Measurements from ENCODE around the gene LAMC3. TPM values are rescaled to one million over a fixed set of nuclear protein-coding genes. Genes with fewer than 3 reads are reported as not detected.

LAMC3 gene
- total and polyA plus RNA-seq, 9 of the 15 experiments (the other 6 are each of a cell fraction or from before 2014, with no cell fraction given), result 0.10 TPM; not detected in 8

DNA sequence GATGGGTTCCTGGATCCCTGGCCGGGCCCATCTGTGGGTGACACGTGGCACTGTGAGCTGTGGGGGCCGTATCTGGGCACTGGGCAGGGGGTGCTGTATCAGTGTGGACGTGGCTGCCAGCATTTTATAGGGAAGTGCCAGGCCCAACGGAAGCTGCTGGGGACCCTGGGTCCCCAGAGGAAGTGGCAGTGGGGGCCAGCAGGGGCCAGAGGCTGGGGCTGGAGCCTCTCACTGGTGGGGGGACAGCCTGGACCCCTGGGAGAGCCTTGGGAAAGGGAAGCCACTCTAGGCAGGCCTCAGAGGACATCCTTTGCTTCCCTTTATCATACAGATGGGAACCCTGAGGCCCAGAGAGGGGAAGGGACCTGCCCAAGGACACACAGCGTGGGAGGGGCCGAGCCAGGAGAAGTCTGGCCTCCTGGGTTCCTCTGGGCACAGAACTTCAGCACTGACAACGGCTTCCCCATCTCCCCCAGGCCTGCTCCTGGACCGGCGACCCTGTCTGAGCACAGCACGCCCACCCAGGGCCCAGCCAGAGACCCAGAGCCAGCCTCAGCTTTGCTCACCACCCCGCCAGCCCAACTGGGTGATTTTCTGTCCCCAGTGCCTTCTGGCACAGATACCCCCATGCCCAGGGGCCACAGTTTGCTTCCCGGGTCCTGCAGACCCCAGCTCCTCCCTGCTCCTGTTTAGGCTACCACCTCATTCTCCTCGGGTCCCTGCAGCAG, 15.5 kb upstream of the LAMC3 start:
- CTCF ChIA-PET (ENCODE audit: low intra/inter-chr PET ratio), result interaction anchor here (0.6 to 1.3 kb wide), 2 partner anchors 127 to 218 kb away, joined by 3 read pairs; no protein-coding TSS in a partner anchor
- TF ChIP-seq ZNF232 (CRISPR knock-in tag; IDR thresholded peaks at IDR 0.05), result no peak
- no peak for TF ChIP-seq EP300 (IDR thresholded peaks at IDR 0.05; ENCODE audit: low read length)
- TF ChIP-seq, protein P1, sequence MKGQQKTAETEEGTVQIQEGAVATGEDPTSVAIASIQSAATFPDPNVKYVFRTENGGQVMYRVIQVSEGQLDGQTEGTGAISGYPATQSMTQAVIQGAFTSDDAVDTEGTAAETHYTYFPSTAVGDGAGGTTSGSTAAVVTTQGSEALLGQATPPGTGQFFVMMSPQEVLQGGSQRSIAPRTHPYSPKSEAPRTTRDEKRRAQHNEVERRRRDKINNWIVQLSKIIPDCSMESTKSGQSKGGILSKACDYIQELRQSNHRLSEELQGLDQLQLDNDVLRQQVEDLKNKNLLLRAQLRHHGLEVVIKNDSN (CRISPR knock-in tag; IDR thresholded peaks at IDR 0.05), result no peak
- TF ChIP-seq MEIS2 (IDR thresholded peaks at IDR 0.05; ENCODE audit: partially characterized antibody), result no peak
- TF ChIP-seq, protein P2, sequence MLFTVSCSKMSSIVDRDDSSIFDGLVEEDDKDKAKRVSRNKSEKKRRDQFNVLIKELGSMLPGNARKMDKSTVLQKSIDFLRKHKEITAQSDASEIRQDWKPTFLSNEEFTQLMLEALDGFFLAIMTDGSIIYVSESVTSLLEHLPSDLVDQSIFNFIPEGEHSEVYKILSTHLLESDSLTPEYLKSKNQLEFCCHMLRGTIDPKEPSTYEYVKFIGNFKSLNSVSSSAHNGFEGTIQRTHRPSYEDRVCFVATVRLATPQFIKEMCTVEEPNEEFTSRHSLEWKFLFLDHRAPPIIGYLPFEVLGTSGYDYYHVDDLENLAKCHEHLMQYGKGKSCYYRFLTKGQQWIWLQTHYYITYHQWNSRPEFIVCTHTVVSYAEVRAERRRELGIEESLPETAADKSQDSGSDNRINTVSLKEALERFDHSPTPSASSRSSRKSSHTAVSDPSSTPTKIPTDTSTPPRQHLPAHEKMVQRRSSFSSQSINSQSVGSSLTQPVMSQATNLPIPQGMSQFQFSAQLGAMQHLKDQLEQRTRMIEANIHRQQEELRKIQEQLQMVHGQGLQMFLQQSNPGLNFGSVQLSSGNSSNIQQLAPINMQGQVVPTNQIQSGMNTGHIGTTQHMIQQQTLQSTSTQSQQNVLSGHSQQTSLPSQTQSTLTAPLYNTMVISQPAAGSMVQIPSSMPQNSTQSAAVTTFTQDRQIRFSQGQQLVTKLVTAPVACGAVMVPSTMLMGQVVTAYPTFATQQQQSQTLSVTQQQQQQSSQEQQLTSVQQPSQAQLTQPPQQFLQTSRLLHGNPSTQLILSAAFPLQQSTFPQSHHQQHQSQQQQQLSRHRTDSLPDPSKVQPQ (CRISPR knock-in tag; IDR thresholded peaks at IDR 0.05; ENCODE audit: borderline replicate concordance), result no peak
- TF ChIP-seq ZNF584 (CRISPR knock-in tag; IDR thresholded peaks at IDR 0.05; ENCODE audit: low read depth), result no peak
- TF ChIP-seq ZNF561 (CRISPR knock-in tag; conservative IDR thresholded peaks at IDR 0.05), result no peak
- no peak for TF ChIP-seq MAFF (IDR thresholded peaks at IDR 0.05; ENCODE audit: low read length)
- TF ChIP-seq ZNF79 (CRISPR knock-in tag; IDR thresholded peaks at IDR 0.05; ENCODE audit: low read depth), result no peak
- TF ChIP-seq RUNX1 (IDR thresholded peaks at IDR 0.05; ENCODE audit: low read depth), result no peak
- TF ChIP-seq MTA1 (IDR thresholded peaks at IDR 0.05; ENCODE audit: borderline replicate concordance), result no peak
- no peak for TF ChIP-seq BACH1 (tag; IDR thresholded peaks at IDR 0.05)
- TF ChIP-seq TAF15 (IDR thresholded peaks at IDR 0.05; ENCODE audit: low read depth, low read length), result no peak
- TF ChIP-seq, protein P3, sequence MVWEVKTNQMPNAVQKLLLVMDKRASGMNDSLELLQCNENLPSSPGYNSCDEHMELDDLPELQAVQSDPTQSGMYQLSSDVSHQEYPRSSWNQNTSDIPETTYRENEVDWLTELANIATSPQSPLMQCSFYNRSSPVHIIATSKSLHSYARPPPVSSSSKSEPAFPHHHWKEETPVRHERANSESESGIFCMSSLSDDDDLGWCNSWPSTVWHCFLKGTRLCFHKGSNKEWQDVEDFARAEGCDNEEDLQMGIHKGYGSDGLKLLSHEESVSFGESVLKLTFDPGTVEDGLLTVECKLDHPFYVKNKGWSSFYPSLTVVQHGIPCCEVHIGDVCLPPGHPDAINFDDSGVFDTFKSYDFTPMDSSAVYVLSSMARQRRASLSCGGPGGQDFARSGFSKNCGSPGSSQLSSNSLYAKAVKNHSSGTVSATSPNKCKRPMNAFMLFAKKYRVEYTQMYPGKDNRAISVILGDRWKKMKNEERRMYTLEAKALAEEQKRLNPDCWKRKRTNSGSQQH (CRISPR knock-in tag; IDR thresholded peaks at IDR 0.05), result no peak
- TF ChIP-seq SETDB1 (IDR thresholded peaks at IDR 0.05; ENCODE audit: low read length), result no peak
- no peak for TF ChIP-seq PHTF2 (CRISPR knock-in tag; IDR thresholded peaks at IDR 0.05)

More for the DNA sequence above, 15.5 kb upstream of the LAMC3 start:
- H3K9me1 ChIP-seq (ENCODE audit: control insufficient read depth, insufficient read depth, low read length), result peaks cover 9% of the 10 kb centered on the region
- intact Hi-C loops (cut with micrococcal nuclease) (no loop called here), in situ Hi-C loops (cut with MboI) (loop anchor here (25.0 kb wide), 1 partner anchor 281 kb away; no protein-coding TSS in a partner anchor)
- no peaks in the 10 kb centered on the region for H3K36me3 ChIP-seq (ENCODE audit: control insufficient read depth, insufficient read depth, low read length)
- no peak overlapping the region for H3K4me2 ChIP-seq (ENCODE audit: insufficient read depth, low read length)
- no peak overlapping the region for H2AFZ ChIP-seq (ENCODE audit: low read depth, low read length)
- H3K9ac ChIP-seq (ENCODE audit: insufficient read depth in 1 of 2, low read depth in 2 of 2, low read length in 2 of 2), result peak overlapping the region in 1 of 2 experiments; percentile 1; a peak in 1 of 4 replicates
- ATAC-seq (no peak), FAIRE-seq (no peak), DNase-seq (ENCODE audit: extremely low read depth in 1 of 4, low spot score in 3 of 4) (peak in 2 of 4 experiments; percentile 67 to 70)
- H3K9me3 ChIP-seq (replicated peaks; ENCODE audit: control insufficient read depth, insufficient read depth, low read depth, low read length), result no peaks in the 10 kb centered on the region; the same call in 1 of the 2 replicates
- no peaks in the 10 kb centered on the region for H3K79me2 ChIP-seq (ENCODE audit: control insufficient read depth, insufficient read depth, low read length)
- no TSS peak for BruUV-seq (replicated peaks)
- WGBS (ENCODE audit: insufficient coverage, low coverage, missing lambda C conversion rate), result 3% methylated on average over 14 of the region's 14 CpGs
- peaks cover 0 to 48% of the 10 kb centered on the region in 2 experiments; a peak in 2 of 5 replicates for H3K4me1 ChIP-seq (replicated peaks in 1 of 2; ENCODE audit: control insufficient read depth in 2 of 2, insufficient read depth in 2 of 2, low read length in 2 of 2)
- no peak overlapping the region for H3K4me3 ChIP-seq
- peaks cover 82 to 100% of the 10 kb centered on the region in 2 experiments for H3K27me3 ChIP-seq (ENCODE audit: control insufficient read depth in 2 of 2, insufficient read depth in 2 of 2, low read length in 2 of 2)
- POLR2A ChIA-PET, result interaction anchor here (0.6 to 13.1 kb wide), 16 partner anchors 10 to 147 kb away, joined by 3 to 103 read pairs (median 4); partner anchors contain the start of gene LAMC3
- H4K20me1 ChIP-seq (replicated peaks; ENCODE audit: control insufficient read depth, insufficient read depth, low read length), result peaks cover 97% of the 10 kb centered on the region
- H3K27ac ChIP-seq (ENCODE audit: extremely low read depth, low read depth, low read length), result no peak overlapping the region

All from K562 (cell line).